ENCODE data around the gene COLGALT1. TPM values are rescaled to one million over a fixed set of nuclear protein-coding genes. Genes with fewer than 3 reads are reported as not detected.
"Not testable (repeated sequence)": the region's sequence is repeated elsewhere in the genome, so short reads cannot be mapped to it uniquely, and the experiment has no call there.

Gene COLGALT1
- 103 and 119 TPM in 2 replicates for total RNA-seq

DNA sequence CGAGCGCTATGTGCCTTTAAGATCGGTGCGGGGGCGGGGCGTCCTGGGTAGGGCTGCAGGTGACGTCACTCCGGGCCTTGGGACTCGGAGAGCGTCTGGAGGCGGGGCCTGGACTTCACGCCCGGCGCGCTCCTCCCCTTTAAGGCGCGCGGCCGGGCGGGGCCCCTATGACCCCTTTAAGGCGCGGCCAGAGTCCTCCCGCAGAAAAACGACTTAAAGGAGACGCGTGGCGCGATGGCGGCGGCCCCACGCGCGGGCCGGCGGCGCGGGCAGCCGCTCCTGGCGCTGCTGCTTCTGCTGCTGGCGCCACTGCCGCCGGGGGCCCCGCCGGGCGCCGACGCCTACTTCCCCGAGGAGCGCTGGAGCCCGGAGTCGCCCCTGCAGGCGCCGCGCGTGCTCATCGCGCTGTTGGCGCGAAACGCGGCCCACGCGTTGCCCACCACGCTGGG is at the start of gene COLGALT1:
Gene COLGALT1, plus strand, starts transcription at position 170 of the 449 bp plus-strand sequence. Its CDS starts 65 bp downstream, at position 235.
- DNase-seq (ENCODE audit: low read depth) = peak; percentile 97
- peak within 1 kb of the TSS; percentile 77 for H3K4me3 ChIP-seq (ENCODE audit: low read depth, low read length)
- TF ChIP-seq, protein P1, sequence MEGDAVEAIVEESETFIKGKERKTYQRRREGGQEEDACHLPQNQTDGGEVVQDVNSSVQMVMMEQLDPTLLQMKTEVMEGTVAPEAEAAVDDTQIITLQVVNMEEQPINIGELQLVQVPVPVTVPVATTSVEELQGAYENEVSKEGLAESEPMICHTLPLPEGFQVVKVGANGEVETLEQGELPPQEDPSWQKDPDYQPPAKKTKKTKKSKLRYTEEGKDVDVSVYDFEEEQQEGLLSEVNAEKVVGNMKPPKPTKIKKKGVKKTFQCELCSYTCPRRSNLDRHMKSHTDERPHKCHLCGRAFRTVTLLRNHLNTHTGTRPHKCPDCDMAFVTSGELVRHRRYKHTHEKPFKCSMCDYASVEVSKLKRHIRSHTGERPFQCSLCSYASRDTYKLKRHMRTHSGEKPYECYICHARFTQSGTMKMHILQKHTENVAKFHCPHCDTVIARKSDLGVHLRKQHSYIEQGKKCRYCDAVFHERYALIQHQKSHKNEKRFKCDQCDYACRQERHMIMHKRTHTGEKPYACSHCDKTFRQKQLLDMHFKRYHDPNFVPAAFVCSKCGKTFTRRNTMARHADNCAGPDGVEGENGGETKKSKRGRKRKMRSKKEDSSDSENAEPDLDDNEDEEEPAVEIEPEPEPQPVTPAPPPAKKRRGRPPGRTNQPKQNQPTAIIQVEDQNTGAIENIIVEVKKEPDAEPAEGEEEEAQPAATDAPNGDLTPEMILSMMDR (IDR thresholded peaks at IDR 0.05; ENCODE audit: insufficient read depth, low read depth, low read length) = no peak

DNA sequence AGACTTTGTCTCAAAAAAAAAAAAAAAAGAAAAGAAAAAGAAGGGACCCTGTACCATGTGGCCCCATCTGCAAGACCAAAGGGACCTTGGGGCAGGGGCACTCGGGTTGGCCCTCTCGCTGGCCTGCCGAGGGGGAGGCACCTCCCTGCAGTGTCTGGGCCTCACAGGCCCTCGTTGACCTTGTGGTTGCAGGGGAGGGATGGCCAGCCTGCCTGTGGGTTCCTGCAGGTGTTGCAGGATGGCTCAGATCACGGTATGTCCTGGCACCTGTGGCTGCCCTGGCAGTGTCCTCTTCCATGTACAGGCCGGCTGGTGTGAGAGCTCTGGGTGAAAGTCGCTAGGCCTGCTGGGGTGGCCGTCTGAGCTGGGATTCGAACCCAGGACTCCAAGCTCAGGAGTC is 48.7 kb upstream of the COLGALT1 start:
- no peak for DNase-seq (ENCODE audit: low read depth)
- TF ChIP-seq, protein P1 (IDR thresholded peaks at IDR 0.05; ENCODE audit: insufficient read depth, low read depth, low read length) = no peak
- H3K4me3 ChIP-seq (ENCODE audit: low read depth, low read length) = no peak overlapping the region

DNA sequence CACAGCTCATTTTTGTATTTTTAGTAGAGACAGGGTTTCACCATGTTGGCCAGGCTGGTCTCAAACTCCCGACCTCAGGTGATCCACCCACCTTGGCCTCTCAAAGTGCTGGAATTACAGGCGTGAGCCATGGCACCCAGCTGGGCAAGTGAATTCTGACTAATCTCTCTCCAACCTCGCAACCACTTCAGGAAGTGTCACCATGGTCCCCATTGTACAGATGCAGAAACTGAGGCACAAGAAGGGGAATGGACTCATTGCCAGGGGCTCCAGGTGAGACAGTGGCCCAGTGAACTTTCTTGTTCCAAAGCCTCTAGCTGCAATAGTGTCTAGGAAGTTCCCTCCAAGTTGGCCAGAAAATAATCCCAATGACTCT is 46.9 kb upstream of the COLGALT1 start:
- not testable (repeated sequence) for DNase-seq (ENCODE audit: low read depth); H3K4me3 ChIP-seq (ENCODE audit: low read depth, low read length)

GRCh38 chr19:17510220-17510993 is 45.0 kb upstream of the COLGALT1 start:
- DNase-seq (ENCODE audit: low read depth) = peak; percentile 25
- TF ChIP-seq, protein P1 (IDR thresholded peaks at IDR 0.05; ENCODE audit: insufficient read depth, low read depth, low read length) = no peak
- H3K4me3 ChIP-seq (ENCODE audit: low read depth, low read length) = peak overlapping the region; percentile 82

- peak overlapping the region; percentile 82 for H3K4me3 ChIP-seq (ENCODE audit: low read depth, low read length)
- peak; percentile 90 for DNase-seq (ENCODE audit: low read depth)
- TF ChIP-seq, protein P1 (IDR thresholded peaks at IDR 0.05; ENCODE audit: insufficient read depth, low read depth, low read length) = no peak
Measured at GRCh38 chr19:17511724-17512573, 43.5 kb upstream of the COLGALT1 start.

GRCh38 chr19:17512574-17512939 is 42.9 kb upstream of the COLGALT1 start:
- H3K4me3 ChIP-seq (ENCODE audit: low read depth, low read length) = peak overlapping the region; percentile 82
- DNase-seq (ENCODE audit: low read depth) = no peak
- TF ChIP-seq, protein P1 (IDR thresholded peaks at IDR 0.05; ENCODE audit: insufficient read depth, low read depth, low read length) = no peak
